HG02759 (cell line): ENCODE measurements around the gene BEST1.
A peak's percentile ranks its signal among the peaks of the same experiment; 100 is the strongest.
"Not testable (repeated sequence)": the region's sequence is repeated elsewhere in the genome, so short reads cannot be mapped to it uniquely, and the experiment has no call there.

Source experiments
- ATAC-seq: cut with Tn5 transposase; IDR thresholded peaks from one replicate; pipeline ENCODE4 v1.9.1; 2021; ENCODE audit warnings: mild to moderate bottlenecking, moderate library complexity; ENCODE audit not compliant: unreplicated experiment

The BEST1 gene

GRCh38 chr11:61976420-61976800 lies 26.3 kb downstream of the BEST1 start:
- ATAC-seq = no peak

DNA sequence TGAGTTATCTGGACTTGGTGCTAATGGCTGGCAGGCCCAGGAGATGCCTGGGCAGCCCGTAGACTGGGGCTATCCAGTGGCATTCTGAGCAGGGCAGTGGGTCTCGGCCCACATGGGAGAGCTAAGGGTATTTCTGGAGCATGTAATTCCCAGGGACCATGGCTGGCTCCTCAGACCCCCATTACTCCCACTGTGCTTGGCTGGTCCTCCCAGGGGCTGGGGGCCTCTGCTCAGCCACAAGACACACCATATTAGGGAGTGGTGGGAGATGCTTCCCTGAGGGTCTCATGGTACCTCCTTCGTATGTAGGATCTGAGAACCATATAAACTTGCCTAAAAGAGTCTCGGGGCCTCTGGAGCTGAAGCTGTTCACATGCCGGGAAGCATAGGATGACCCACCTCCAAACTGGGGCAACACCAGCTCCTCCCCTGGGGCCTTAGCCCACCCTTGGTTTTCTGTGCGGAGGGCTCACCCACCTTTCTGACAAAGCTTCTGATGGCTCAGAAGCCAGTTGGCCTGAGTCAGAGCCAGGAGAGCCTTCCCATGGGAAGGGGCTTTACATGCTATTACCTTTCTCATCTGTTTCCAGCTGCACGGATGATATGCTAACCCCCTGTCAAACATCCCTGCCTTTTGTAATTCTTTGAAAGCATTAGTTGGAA lies 26.8 kb downstream of the BEST1 start:
- ATAC-seq = no peak

DNA sequence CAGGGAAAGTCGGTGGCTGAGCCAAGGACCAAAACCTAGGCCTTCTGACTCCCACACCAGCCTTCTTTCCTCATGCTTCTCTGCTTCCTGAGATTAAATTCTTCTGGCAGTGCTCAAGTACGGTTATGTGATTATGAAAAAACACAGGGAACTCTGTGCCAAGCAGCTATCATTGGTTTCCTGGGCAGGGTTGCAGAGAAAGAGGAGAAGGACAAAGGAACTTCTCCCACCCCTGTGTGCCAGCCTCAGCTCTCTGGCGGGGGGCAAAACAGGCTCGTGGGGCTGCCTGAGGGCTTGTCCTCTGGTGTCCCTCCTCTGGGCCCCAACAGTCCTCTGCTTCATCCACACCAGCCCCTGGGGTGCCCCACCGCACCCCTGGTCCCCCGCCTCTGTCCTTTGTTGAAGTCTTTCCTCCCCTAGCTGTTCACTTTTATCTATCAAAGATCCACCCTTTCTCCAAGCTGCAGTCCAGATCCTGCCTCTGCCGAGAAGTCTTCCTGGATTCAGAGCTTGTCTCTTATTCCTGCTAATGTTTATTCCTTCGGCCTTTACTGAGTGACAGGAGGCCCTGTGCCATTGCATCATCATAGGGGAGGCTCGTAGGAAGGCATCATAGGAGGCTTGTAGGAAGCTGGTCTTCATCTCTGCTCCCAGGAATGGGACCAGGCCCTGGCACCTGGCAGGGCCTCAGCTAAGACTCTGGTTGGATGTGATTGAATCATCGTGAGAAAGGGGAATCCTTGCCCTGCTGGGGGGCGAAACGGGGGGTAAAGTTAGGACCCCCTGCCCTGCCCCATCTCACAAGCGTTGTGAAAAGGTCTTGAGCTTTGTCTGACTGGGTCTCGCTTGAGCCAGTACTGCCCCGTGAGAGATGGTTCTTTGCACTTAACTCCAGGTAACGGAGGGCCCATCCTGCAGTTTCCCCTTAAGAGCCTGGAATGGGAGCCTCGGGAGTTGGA lies 28.8 kb downstream of the BEST1 start:
- no peak for ATAC-seq

GRCh38 chr11:61980783-61981541 lies 30.8 kb downstream of the BEST1 start:
- no peak for ATAC-seq

DNA sequence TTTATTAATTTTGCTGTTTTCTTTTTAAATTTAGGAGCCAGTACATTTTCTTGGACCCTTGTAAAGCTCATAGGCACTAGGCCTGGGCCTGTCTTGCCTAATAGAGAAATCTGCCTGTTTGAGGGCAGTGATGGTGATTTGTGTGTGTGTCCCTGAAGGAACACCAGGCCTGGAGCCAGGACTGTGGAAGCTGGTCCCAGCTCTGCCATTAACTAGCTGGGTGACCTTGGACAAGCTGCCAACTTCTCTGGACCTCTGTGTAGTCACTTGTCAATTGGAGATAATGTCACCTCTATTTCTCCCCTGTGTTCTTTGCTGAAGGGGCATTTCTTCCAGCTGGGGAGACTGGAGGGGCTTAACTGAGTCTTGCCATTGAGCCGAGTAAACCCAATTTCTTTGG lies 33.3 kb downstream of the BEST1 start:
- ATAC-seq = no peak

DNA sequence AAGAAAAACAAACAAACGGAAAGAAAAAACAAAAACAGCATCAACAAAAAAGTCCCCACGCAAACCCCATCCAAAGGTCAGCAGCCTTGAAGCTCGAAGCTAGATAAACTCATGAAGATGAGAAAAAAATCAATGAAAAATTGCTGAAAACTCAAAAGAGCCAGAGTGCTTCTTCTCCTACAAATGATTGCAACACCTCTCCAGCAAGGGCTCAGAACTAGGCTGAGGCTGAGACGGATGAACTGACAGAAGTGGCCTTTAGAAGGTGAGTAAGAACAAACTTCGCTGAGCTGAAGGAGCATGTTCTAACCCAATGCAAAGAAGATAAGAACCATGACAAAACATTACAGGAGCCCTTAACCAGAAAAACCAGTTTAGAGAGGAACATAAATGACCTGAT lies 35.7 kb downstream of the BEST1 start:
- ATAC-seq = no peak

DNA sequence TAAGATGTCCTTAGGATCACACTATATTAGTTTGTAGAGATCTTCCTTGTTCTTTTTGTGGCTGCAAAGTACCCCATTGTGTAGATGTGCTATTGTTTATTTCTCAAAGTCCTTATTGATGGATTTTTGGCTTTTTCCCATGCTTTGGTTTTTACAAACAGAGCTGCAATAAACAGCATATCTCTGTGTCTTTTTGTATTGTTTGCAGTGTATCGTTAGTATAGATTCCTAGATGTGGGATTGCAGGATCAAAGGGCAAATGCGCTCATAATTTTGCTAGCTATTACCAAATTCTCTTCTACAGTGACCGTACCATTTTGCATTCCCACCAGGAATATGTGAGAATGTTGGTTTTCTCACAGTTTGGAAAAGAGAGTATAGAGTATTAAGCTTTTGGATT lies 44.8 kb downstream of the BEST1 start:
- ATAC-seq = no peak

GRCh38 chr11:61996933-61997332 lies 46.8 kb downstream of the BEST1 start:
- ATAC-seq = no peak

DNA sequence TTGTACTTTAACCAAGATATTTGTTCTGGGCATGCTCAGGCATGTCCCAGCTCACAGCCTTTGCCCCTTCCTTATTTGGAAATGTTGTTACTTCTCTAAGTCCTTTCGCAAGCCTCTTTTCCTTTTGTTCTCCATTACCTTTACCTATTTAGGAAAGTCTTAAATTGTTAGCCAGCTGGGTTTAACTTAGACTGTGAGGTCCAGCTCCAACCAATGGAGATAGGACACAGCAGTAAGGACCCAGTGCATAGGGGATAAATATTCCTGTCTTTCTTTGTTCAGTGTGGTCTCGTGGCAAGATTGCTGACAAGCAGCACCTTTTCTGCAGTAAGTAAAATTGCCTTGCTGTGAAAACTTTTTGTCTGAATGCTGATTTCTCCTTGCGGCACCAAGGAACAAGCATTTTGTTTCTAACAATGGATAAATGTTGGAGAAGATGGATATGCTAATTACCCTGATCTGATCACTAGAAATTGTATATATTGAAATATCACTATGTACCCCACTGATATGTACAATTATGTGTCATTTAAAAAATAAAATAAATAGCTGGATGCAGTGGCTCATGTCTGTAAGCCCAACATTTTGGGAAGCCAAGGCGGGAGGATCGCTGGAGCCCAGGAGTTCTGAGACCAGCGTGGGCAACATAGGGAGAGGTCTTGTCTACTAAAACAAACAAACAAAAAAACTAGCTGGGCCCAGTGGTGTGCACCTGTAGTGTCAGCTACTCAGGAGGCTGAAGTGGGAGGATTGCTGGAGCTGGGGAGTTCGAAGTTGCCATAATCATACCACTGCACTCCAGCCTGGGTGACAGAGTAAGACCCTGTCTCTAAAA lies 49.2 kb downstream of the BEST1 start:
- no peak for ATAC-seq

- no peak for ATAC-seq
Observed at GRCh38 chr11:62000539-62001446, 50.6 kb downstream of the BEST1 start.

GRCh38 chr11:62001450-62002191 lies 51.5 kb downstream of the BEST1 start:
- no peak for ATAC-seq

GRCh38 chr11:62002283-62002682 lies 52.1 kb downstream of the BEST1 start:
- ATAC-seq = not testable (repeated sequence)

DNA sequence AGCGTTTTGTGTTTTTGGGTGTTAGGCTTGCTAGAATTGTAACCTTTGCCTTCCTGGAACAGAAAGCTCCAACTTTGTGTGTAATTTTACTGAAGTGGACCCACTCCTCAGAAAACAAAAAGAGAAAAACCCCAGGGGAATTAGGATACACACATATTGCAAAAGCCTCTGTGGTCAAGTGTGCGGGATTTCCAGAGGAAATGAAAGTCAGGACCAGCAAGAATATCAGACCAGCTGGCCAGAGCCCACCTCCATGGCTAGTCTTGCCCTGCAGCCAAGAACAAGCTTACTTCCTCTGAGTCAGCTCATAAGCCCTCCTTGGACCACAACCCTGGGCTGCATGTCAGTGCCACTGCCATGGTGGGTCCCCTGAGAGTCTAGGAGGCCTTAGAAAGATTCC lies 54.3 kb downstream of the BEST1 start:
- peak; percentile 61 for ATAC-seq

DNA sequence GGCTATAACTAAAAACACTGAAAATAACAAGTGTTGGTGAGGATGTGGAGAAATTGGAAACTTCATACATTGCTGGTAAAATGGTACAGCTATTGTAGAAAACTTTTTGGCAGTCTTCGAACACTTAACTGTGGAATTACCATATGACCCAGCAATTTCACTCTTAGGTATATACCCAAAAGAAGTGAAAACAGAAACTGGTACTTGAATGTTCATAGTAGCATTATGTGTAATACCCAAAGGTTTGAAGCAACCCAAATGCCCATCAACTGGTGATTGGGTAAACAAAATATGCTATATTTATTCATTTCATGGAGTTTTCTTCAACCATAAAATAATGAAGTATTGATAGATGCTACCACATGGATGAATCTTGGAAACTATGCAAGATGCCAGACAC lies 58.0 kb downstream of the BEST1 start:
- no peak for ATAC-seq

- ATAC-seq = no peak
Observed at GRCh38 chr11:62010935-62011528, 60.9 kb downstream of the BEST1 start.

- ATAC-seq = no peak
Observed at GRCh38 chr11:62011881-62012280, 61.7 kb downstream of the BEST1 start.

GRCh38 chr11:62012451-62012831 lies 62.3 kb downstream of the BEST1 start:
- ATAC-seq = no peak

DNA sequence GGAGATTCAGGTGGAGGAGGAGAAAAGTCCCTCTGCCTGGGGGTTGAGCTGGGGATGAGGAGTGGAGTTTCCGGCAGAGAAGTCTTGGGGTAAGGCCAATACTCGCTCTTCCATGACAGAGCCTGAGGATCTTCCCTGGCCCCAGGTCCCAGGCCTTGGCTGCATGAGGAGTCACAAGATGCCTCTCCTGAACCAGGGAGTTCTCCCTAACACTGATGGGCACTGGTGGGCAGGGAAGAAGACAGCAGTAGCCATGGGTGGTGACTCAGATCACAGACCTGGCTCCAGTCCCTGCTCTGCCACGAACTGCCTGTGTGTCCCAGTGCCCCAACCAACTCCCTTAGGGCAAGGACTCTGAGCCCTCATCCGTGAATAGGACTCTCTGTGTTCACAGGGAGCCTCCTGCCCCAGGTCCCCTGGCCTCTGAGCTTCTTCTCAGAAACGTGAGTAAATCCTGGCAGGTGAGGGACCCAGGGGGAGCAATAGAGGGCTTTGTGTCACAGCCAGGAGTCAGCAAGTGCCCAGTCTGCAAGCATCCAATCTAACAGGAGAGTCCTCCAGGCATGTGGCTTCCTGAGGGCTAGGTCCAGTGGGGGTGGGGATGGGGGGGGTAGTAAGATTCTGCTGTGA lies 62.8 kb downstream of the BEST1 start:
- ATAC-seq = no peak
